Endothelial cell of umbilical vein (primary cell): Measurements from ENCODE around the gene LAMC1. TPM values are rescaled to one million over a fixed set of nuclear protein-coding genes. Genes with fewer than 3 reads are reported as not detected.

Experiments
- BruUV-seq: library from RNA; stranded (reverse); fragments of 400-500 nt; replicated peaks from 2 replicates; lab custom pipeline; 2021; lab: Mats Ljungman, UMichigan
- CTCF ChIA-PET: fragments of 300-600, 350-600 bp; sonication (Branson Sonifier 250); formaldehyde crosslinking; loops from one replicate; lab custom pipeline; 2021; ENCODE audit warnings: antibody characterized with exemption, inconsistent platforms; lab: Charles Lee
- POLR2A ChIA-PET: fragments of 300-600, 350-600 bp; sonication (Branson Sonifier 250); formaldehyde crosslinking; loops from one replicate; lab custom pipeline; 2021; ENCODE audit warnings: antibody characterized with exemption, inconsistent platforms; lab: Charles Lee
- DNase-seq: peaks from one replicate; pipeline ENCODE4 v3.0.0-alpha.2; 2011; ENCODE audit warnings: low read depth, low spot score
- FAIRE-seq: peaks from 2 replicates; lab custom pipeline; 2011; peaks lifted over from hg19 to GRCh38; lab: Jason Lieb, UNC
- H2AFZ ChIP-seq: 2 replicates; pipeline ENCODE4 v1.6.0; 2012; ENCODE audit warnings: low read depth, low read length, control low read depth, inconsistent platforms
- H3K27ac ChIP-seq: 2 replicates; pipeline ENCODE4 v1.5.1; 2011; ENCODE audit warnings: low read depth, mild to moderate bottlenecking, control low read depth, low read length, moderate library complexity; ENCODE audit not compliant: insufficient read depth
- H3K27me3 ChIP-seq, 2 experiments: 2 replicates each; pipeline versions ENCODE4 v1.6.0 to v1.6.1; 2011; ENCODE audit warnings: low read length in 2 of 2, mixed read lengths in 1 of 2; ENCODE audit not compliant: control insufficient read depth in 2 of 2, insufficient read depth in 2 of 2
- H3K36me3 ChIP-seq, 2 experiments: 2 replicates in 1 of 2; 3 replicates in 1 of 2; pipeline ENCODE4 v1.5.1; 2011; ENCODE audit warnings: low read length in 2 of 2, mild to moderate bottlenecking in 1 of 2, moderate library complexity in 1 of 2; ENCODE audit not compliant: control insufficient read depth in 2 of 2, insufficient read depth in 2 of 2; ENCODE audit errors: extremely low read depth in 1 of 2
- H3K4me1 ChIP-seq: 3 replicates; pipeline ENCODE4 v1.5.1; 2011; ENCODE audit warnings: mild to moderate bottlenecking, low read length; ENCODE audit not compliant: control insufficient read depth, insufficient read depth; ENCODE audit errors: extremely low read depth
- H3K4me2 ChIP-seq: 2 replicates; pipeline ENCODE4 v1.6.1; 2011; ENCODE audit warnings: low read length, control low read depth, mixed read lengths; ENCODE audit not compliant: insufficient read depth
- H3K4me3 ChIP-seq, 3 experiments: fragments of 200-600 bp in 1 of 3; sonication (generic), shearing (Covaris generic) in 1 of 3; replicated peaks in 1 of 3; 2 replicates each; pipeline ENCODE4 v1.5.1; 2011 to 2016; ENCODE audit warnings: control low read depth in 3 of 3, low read length in 3 of 3, mild to moderate bottlenecking in 2 of 3, inconsistent platforms in 1 of 3, low read depth in 1 of 3, moderate library complexity in 1 of 3; ENCODE audit not compliant: insufficient read depth in 1 of 3
- H3K79me2 ChIP-seq: 2 replicates; pipeline ENCODE4 v1.6.0; 2012; ENCODE audit warnings: low read length, inconsistent platforms; ENCODE audit not compliant: control insufficient read depth, insufficient read depth
- H3K9ac ChIP-seq: replicated peaks from 2 replicates; pipeline ENCODE3; 2011; ENCODE audit warnings: low read length, control low read depth; ENCODE audit not compliant: insufficient read depth; ENCODE audit errors: extremely low read depth
- H3K9me1 ChIP-seq: replicated peaks from 3 replicates; pipeline ENCODE4 v1.6.0; 2011; ENCODE audit warnings: mild to moderate bottlenecking, low read length; ENCODE audit not compliant: control insufficient read depth, insufficient read depth; ENCODE audit errors: extremely low read depth
- H3K9me3 ChIP-seq: replicated peaks from 2 replicates; pipeline ENCODE4 v1.5.1; 2012; ENCODE audit warnings: low read length, inconsistent platforms; ENCODE audit not compliant: control insufficient read depth, insufficient read depth
- H4K20me1 ChIP-seq: replicated peaks from 2 replicates; pipeline ENCODE3; 2011; ENCODE audit warnings: mild to moderate bottlenecking, low read length; ENCODE audit not compliant: control insufficient read depth, insufficient read depth; ENCODE audit errors: extremely low read depth
- CTCF ChIP-seq, 2 donors: IDR thresholded peaks; 1 replicate in 1 of 2; 2 replicates in 1 of 2; pipeline ENCODE4 v1.5.1; 2011; ENCODE audit warnings: low read length in 2 of 2, mild to moderate bottlenecking in 2 of 2, moderate library complexity in 2 of 2, control low read depth in 1 of 2, inconsistent platforms in 1 of 2, low read depth in 1 of 2; ENCODE audit not compliant: insufficient read depth in 1 of 2; ENCODE audit errors: extremely low read depth in 1 of 2
- EZH2 ChIP-seq: IDR thresholded peaks from 2 replicates; pipeline ENCODE4 v1.6.1; 2012; ENCODE audit warnings: borderline replicate concordance, low read depth, mild to moderate bottlenecking, moderate library complexity, low read length, inconsistent platforms; ENCODE audit not compliant: severe bottlenecking
- FOS ChIP-seq: IDR thresholded peaks from 2 replicates; pipeline ENCODE4 v1.6.1; 2011; ENCODE audit warnings: mild to moderate bottlenecking, low read length, moderate library complexity, borderline replicate concordance; ENCODE audit not compliant: insufficient read depth
- GATA2 ChIP-seq: IDR thresholded peaks from 2 replicates; pipeline ENCODE4 v1.7.0; 2011; ENCODE audit warnings: low read depth, mild to moderate bottlenecking, moderate library complexity, mixed read lengths, low read length; ENCODE audit not compliant: insufficient read length, insufficient read depth
- JUN ChIP-seq: IDR thresholded peaks from 2 replicates; pipeline ENCODE4 v1.6.1; 2011; ENCODE audit warnings: borderline replicate concordance, low read depth; ENCODE audit not compliant: insufficient read length, insufficient read depth
- MAX ChIP-seq: IDR thresholded peaks from 2 replicates; pipeline ENCODE4 v1.6.1; 2011; ENCODE audit not compliant: insufficient read depth, insufficient read length
- MYC ChIP-seq: IDR thresholded peaks from one replicate; pipeline ENCODE4 v1.6.1; 2011; ENCODE audit warnings: mild to moderate bottlenecking, low read depth, low read length
- POLR2A ChIP-seq: IDR thresholded peaks from 2 replicates; pipeline ENCODE4 v1.6.1; 2012; ENCODE audit warnings: low read depth, mild to moderate bottlenecking, control low read depth, low read length
- POLR2AphosphoS5 ChIP-seq: IDR thresholded peaks from 2 replicates; pipeline ENCODE4 v1.6.1; 2012; ENCODE audit warnings: low read depth, mild to moderate bottlenecking, control low read depth, low read length, moderate library complexity; ENCODE audit not compliant: insufficient read depth
- dilution Hi-C: fragments of 300-500 bp; cut with MboI; formaldehyde crosslinking; loops from one replicate; pipeline ENCODE4 v1.15.0; 2019; ENCODE audit warnings: low sequenced_read_pairs; ENCODE audit not compliant: extremely low pct_ligation_motif_present
- intact Hi-C: fragments of 100-400 bp; cut with micrococcal nuclease; formaldehyde crosslinking; loops from one replicate; pipeline ENCODE4 v1.10.0; 2022
- polyA plus RNA-seq, 4 experiments: library from polyadenylated mRNA; depleted of rRNA in 3 of 4; stranded (reverse) in 3 of 4; unstranded in 1 of 4; fragments of >200 nt; gene quantifications; 2 replicates each; pipeline versions ENCODE4 v1.2.1 to v1.2.3, GENCODE V29; 2011 to 2012; ENCODE audit warnings: missing spikeins in 1 of 4
- total RNA-seq: library from RNA; stranded (reverse); gene quantifications from 2 replicates; pipeline ENCODE4 v1.2.3, GENCODE V29; 2021

LAMC1 gene
- total and polyA plus RNA-seq, 2 donors (not counting 3 experiments of a cell fraction or from before 2014, with no cell fraction given), result 92.5 to 216 TPM

- no peaks in the 10 kb centered on the region for H3K27me3 ChIP-seq
- H3K4me1 ChIP-seq, result peaks cover 25% of the 10 kb centered on the region
- BruUV-seq, result no TSS peak
- H3K4me2 ChIP-seq, result no peak overlapping the region
- no peak overlapping the region for H3K4me3 ChIP-seq
- H3K36me3 ChIP-seq, result no peaks in the 10 kb centered on the region
- intact Hi-C loops, result no loop called here
- no peak overlapping the region for H3K27ac ChIP-seq
- DNase-seq, result no peak
- no peaks in the 10 kb centered on the region for H3K9me1 ChIP-seq
- no peaks in the 10 kb centered on the region for H3K79me2 ChIP-seq
- no peak for FAIRE-seq
- no peak overlapping the region for H3K9ac ChIP-seq
- no peaks in the 10 kb centered on the region for H3K9me3 ChIP-seq
- ChIA-PET POLR2A (no interaction called here), CTCF (no interaction called here)
- TF ChIP-seq MYC (no peak), GATA2 (no peak), EZH2 (no peak), FOS (no peak), JUN (no peak), CTCF (IDR thresholded peaks at IDR 0.05; ENCODE audit: extremely low read depth in 1 of 2, insufficient read depth in 1 of 2, low read depth in 1 of 2, low read length in 2 of 2) (no peak), POLR2AphosphoS5 (no peak), MAX (no peak), POLR2A (no peak)
- dilution Hi-C loops, result no loop called here
- H2AFZ ChIP-seq, result no peak overlapping the region
- H4K20me1 ChIP-seq, result no peaks in the 10 kb centered on the region
These were observed 142.2 kb downstream of the LAMC1 start for GRCh38 chr1:183165456-183165855.
